Measurements from ENCODE around the gene HNRNPA0. TPM values are rescaled to one million over a fixed set of nuclear protein-coding genes. Genes with fewer than 3 reads are reported as not detected.

HNRNPA0 gene
- total RNA-seq, 2 donors from 2014 or later = 23.5 to 24.2 TPM

GRCh38 chr5:137758121-137758520 lies 4.0 kb upstream of the HNRNPA0 start:
- DNase-seq (ENCODE audit: low spot score) = no peak
- intact Hi-C loops (cut with DNase I) = no loop called here

GRCh38 chr5:137757634-137758033 lies 3.5 kb upstream of the HNRNPA0 start:
- intact Hi-C loops (cut with DNase I) = no loop called here
- DNase-seq (ENCODE audit: low spot score) = no peak

- intact Hi-C loops (cut with DNase I) = no loop called here
- DNase-seq (ENCODE audit: low spot score) = no peak
Observed at GRCh38 chr5:137754961-137755762, 999 bp upstream of the HNRNPA0 start.

GRCh38 chr5:137753691-137754187 lies 424 bp downstream of the HNRNPA0 start:
- DNase-seq (ENCODE audit: low spot score) = peak; percentile 92
- intact Hi-C loops (cut with DNase I) = no loop called here

GRCh38 chr5:137752905-137753690 lies 1.1 kb downstream of the HNRNPA0 start:
- intact Hi-C loops (cut with DNase I) = no loop called here
- DNase-seq (ENCODE audit: low spot score) = peak; percentile 87

GRCh38 chr5:137751869-137752491 lies 2.2 kb downstream of the HNRNPA0 start:
- intact Hi-C loops (cut with DNase I) = no loop called here
- no peak for DNase-seq (ENCODE audit: low spot score)

- intact Hi-C loops (cut with DNase I) = no loop called here
- no peak for DNase-seq (ENCODE audit: low spot score)
Observed at GRCh38 chr5:137750436-137750835, 3.7 kb downstream of the HNRNPA0 start.

GRCh38 chr5:137747848-137748247 lies 6.3 kb downstream of the HNRNPA0 start:
- no peak for DNase-seq (ENCODE audit: low spot score)
- intact Hi-C loops (cut with DNase I) = no loop called here

GRCh38 chr5:137743031-137743640 lies 11.0 kb downstream of the HNRNPA0 start:
- DNase-seq (ENCODE audit: low spot score) = no peak
- intact Hi-C loops (cut with DNase I) = loop anchor here (1.0 to 2.0 kb wide), 3 partner anchors 82 to 114 kb away; no protein-coding TSS in a partner anchor

GRCh38 chr5:137741718-137742117 lies 12.4 kb downstream of the HNRNPA0 start:
- intact Hi-C loops (cut with DNase I) = loop anchor here (2.0 kb wide), 2 partner anchors 81 to 113 kb away; no protein-coding TSS in a partner anchor
- no peak for DNase-seq (ENCODE audit: low spot score)

- intact Hi-C loops (cut with DNase I) = loop anchor here in 1 of 2 donors (5.0 to 10.0 kb wide), 2 partner anchors 77 to 425 kb away; no protein-coding TSS in a partner anchor
- no peak for DNase-seq (ENCODE audit: low spot score)
Observed at GRCh38 chr5:137739737-137740136, 14.4 kb downstream of the HNRNPA0 start.

GRCh38 chr5:137738947-137739346 lies 15.2 kb downstream of the HNRNPA0 start:
- DNase-seq (ENCODE audit: low spot score) = no peak
- intact Hi-C loops (cut with DNase I) = loop anchor here (1.0 to 10.0 kb wide), 3 partner anchors 77 to 424 kb away; no protein-coding TSS in a partner anchor

GRCh38 chr5:137737349-137738131 lies 16.6 kb downstream of the HNRNPA0 start:
- intact Hi-C loops (cut with DNase I) = loop anchor here (1.0 to 10.0 kb wide), 3 partner anchors 75 to 423 kb away; no protein-coding TSS in a partner anchor
- DNase-seq (ENCODE audit: low spot score) = no peak

GRCh38 chr5:137736496-137736895 lies 17.7 kb downstream of the HNRNPA0 start:
- intact Hi-C loops (cut with DNase I) = loop anchor here in 1 of 2 donors (5.0 to 10.0 kb wide), 2 partner anchors 74 to 422 kb away; no protein-coding TSS in a partner anchor
- no peak for DNase-seq (ENCODE audit: low spot score)

GRCh38 chr5:137735555-137736284 lies 18.4 kb downstream of the HNRNPA0 start, which contains the start of gene KLHL3:
Gene KLHL3, minus strand, starts transcription at chr5:137736089. Its CDS starts 443 bp downstream, at chr5:137735646.
- intact Hi-C loops (cut with DNase I) = loop anchor here in 1 of 2 donors (5.0 to 10.0 kb wide), 2 partner anchors 73 to 421 kb away; no protein-coding TSS in a partner anchor
- no peak for DNase-seq (ENCODE audit: low spot score)

- intact Hi-C loops (cut with DNase I) = loop anchor here in 1 of 2 donors (5.0 to 10.0 kb wide), 2 partner anchors 73 to 420 kb away; no protein-coding TSS in a partner anchor
- DNase-seq (ENCODE audit: low spot score) = no peak
Observed at GRCh38 chr5:137734962-137735554, 19.1 kb downstream of the HNRNPA0 start.

GRCh38 chr5:137734331-137734730 lies 19.8 kb downstream of the HNRNPA0 start:
- intact Hi-C loops (cut with DNase I) = loop anchor here in 1 of 2 donors (10.0 kb wide), 1 partner anchor 420 kb away; no protein-coding TSS in a partner anchor

More at GRCh38 chr5:137734331-137734730, 19.8 kb downstream of the HNRNPA0 start:
- DNase-seq (ENCODE audit: low spot score) = no peak
